Hematopoietic multipotent progenitor cell (in vitro differentiated cells): ENCODE measurements around the gene OLIG1. TPM values are rescaled to one million over a fixed set of nuclear protein-coding genes. Genes with fewer than 3 reads are reported as not detected.

Source experiments
- DNase-seq, 3 donors: peaks; one replicate each; pipeline ENCODE4 v3.0.0-alpha.2; 2011 to 2015; ENCODE audit warnings: low read depth in 2 of 3, low spot score in 2 of 3
- total RNA-seq: library from RNA; depleted of rRNA; stranded (reverse); fragments of >200 nt; gene quantifications from one replicate; pipeline ENCODE4 v1.2.3, GENCODE V29; 2012

Gene OLIG1
- total RNA-seq, 1 donor, result 0.27 TPM

GRCh38 chr21:33061233-33061632 is 8.7 kb upstream of the OLIG1 start:
- DNase-seq, result no peak

- DNase-seq, result no peak
These were observed 6.5 kb upstream of the OLIG1 start for GRCh38 chr21:33063375-33063883.

- no peak for DNase-seq
These were observed 5.9 kb upstream of the OLIG1 start for GRCh38 chr21:33063907-33064622.

GRCh38 chr21:33064623-33065390 is 5.1 kb upstream of the OLIG1 start:
- no peak for DNase-seq

GRCh38 chr21:33067043-33067442 is 2.9 kb upstream of the OLIG1 start:
- DNase-seq, result no peak

GRCh38 chr21:33067457-33067856 is 2.5 kb upstream of the OLIG1 start:
- peak in 2 of 3 donors; percentile 77 to 93 for DNase-seq

GRCh38 chr21:33069243-33069642 is 698 bp upstream of the OLIG1 start:
- no peak for DNase-seq

- DNase-seq, result no peak
These were observed 322 bp upstream of the OLIG1 start for GRCh38 chr21:33069645-33069993.

- no peak for DNase-seq
These were observed 730 bp downstream of the OLIG1 start for GRCh38 chr21:33070744-33070997.

- DNase-seq, result peak in 2 of 3 donors; percentile 33 to 48
These were observed 1.2 kb downstream of the OLIG1 start for GRCh38 chr21:33070998-33071769.

GRCh38 chr21:33071770-33072306 is 1.9 kb downstream of the OLIG1 start:
- peak in 1 of 3 donors; percentile 40 for DNase-seq

- no peak for DNase-seq
These were observed 3.7 kb downstream of the OLIG1 start for GRCh38 chr21:33073636-33074035.

GRCh38 chr21:33075128-33075527 is 5.2 kb downstream of the OLIG1 start:
- peak in 1 of 3 donors; percentile 28 for DNase-seq

- no peak for DNase-seq
These were observed 5.8 kb downstream of the OLIG1 start for GRCh38 chr21:33075596-33076195.

GRCh38 chr21:33076600-33077329 is 6.8 kb downstream of the OLIG1 start:
- no peak for DNase-seq

GRCh38 chr21:33078907-33079582 is 9.1 kb downstream of the OLIG1 start:
- peak in 2 of 3 donors; percentile 85 to 92 for DNase-seq

GRCh38 chr21:33080376-33080775 is 10.4 kb downstream of the OLIG1 start:
- no peak for DNase-seq

- no peak for DNase-seq
These were observed 10.8 kb downstream of the OLIG1 start for GRCh38 chr21:33080776-33081175.

GRCh38 chr21:33088384-33088783 is 18.4 kb downstream of the OLIG1 start:
- no peak for DNase-seq
